AG04450 (cell line): ENCODE measurements around the gene BBLN. TPM values are rescaled to one million over a fixed set of nuclear protein-coding genes. Genes with fewer than 3 reads are reported as not detected.

Experiments
- CTCF ChIA-PET: fragments of 300-600, 350-600 bp; formaldehyde crosslinking; extraction: SDS; loops from one replicate; lab custom pipeline; 2022; ENCODE audit warnings: antibody characterized with exemption, inconsistent platforms; lab: Charles Lee
- POLR2A ChIA-PET: fragments of 350-600 bp; formaldehyde crosslinking; extraction: SDS; loops from one replicate; lab custom pipeline; 2021; ENCODE audit warnings: antibody characterized with exemption, inconsistent platforms; lab: Yijun Ruan, JAX
- DNase-seq: peaks from one replicate; pipeline ENCODE4 v3.0.0-alpha.2; 2011; ENCODE audit warnings: low read depth, low spot score
- H3K27ac ChIP-seq: one replicate; pipeline ENCODE4 v1.5.1; 2012; ENCODE audit warnings: low read depth, low read length, control low read depth
- H3K27me3 ChIP-seq: one replicate; pipeline ENCODE4 v1.6.0; 2012; ENCODE audit warnings: low read length; ENCODE audit not compliant: control insufficient read depth, insufficient read depth
- H3K4me3 ChIP-seq: 2 replicates; pipeline ENCODE4 v1.5.1; 2011; ENCODE audit warnings: mild to moderate bottlenecking, low read depth, low read length, control low read depth
- H3K9me3 ChIP-seq: 2 replicates; pipeline ENCODE4 v1.5.1; 2012; ENCODE audit warnings: low read length; ENCODE audit not compliant: control insufficient read depth, insufficient read depth
- CTCF ChIP-seq: IDR thresholded peaks from 2 replicates; pipeline ENCODE4 v1.5.1; 2011; ENCODE audit warnings: low read depth, low read length, control low read depth, inconsistent platforms
- polyA plus RNA-seq: library from polyadenylated mRNA; depleted of rRNA; stranded (reverse); fragments of >200 nt; gene quantifications from 2 replicates; pipeline ENCODE4 v1.2.3, GENCODE V29; 2011

Gene BBLN
- polyA plus RNA-seq, 1 experiment, result 48.1 TPM

DNA sequence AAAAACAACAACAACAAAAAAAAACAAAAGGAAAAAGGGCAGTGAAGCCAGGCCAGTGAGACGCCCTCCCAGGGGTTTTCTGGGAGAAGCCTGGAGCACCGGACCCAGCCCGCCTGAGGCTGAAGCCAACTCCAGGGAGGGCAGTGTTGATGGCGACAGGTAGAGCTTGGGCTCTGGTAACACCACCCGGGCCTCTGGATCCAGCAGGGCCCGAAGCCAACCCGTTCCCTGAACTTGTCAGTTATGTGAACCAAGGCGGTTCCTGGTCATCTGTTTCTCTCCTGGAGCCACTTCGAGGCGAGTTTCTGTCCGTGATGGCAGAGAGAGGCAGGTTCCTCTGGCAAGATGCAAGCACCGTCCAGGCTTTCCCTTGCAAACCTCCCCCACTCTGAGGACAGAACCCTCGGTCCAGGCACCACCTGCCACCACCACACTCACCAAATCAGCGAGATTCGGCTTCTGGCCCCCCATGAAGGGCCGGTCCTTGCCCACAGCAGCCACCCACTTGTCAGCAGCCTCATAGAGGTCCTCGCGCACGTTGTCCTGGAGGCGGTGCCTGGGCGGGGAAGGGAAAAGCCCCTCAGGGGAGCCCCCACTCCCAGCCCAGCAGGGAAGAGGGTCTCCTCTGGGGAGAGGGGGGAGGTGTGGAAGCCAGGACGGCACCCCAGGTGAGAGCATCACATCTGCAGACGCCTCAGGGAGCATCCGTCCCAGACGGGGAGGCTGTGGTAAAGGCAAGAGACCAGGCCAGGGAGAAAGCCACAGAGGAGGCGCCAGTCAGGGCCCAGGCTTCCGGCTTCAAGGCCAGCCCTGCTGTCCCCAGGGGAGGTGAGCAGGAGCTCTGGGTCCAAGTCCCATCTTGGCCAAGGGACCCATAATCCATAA lies 37.9 kb upstream of the BBLN start:
- DNase-seq, result no peak
- ChIA-PET CTCF (no interaction called here), POLR2A (no interaction called here)
- Histone ChIP-seq H3K27me3 (no peaks in the 10 kb centered on the region), H3K9me3 (no peaks in the 10 kb centered on the region), H3K27ac (no peak overlapping the region), H3K4me3 (no peak overlapping the region)
- no peak for TF ChIP-seq CTCF

GRCh38 chr9:128122809-128123175 lies 37.3 kb upstream of the BBLN start:
- ChIA-PET CTCF (no interaction called here), POLR2A (no interaction called here)
- TF ChIP-seq CTCF, result no peak
- Histone ChIP-seq H3K4me3 (no peak overlapping the region), H3K9me3 (no peaks in the 10 kb centered on the region; the same call in 1 of the 2 replicates), H3K27me3 (no peaks in the 10 kb centered on the region), H3K27ac (no peak overlapping the region)
- no peak for DNase-seq

- Histone ChIP-seq H3K9me3 (no peaks in the 10 kb centered on the region; the same call in 1 of the 2 replicates), H3K27me3 (no peaks in the 10 kb centered on the region), H3K27ac (no peak overlapping the region), H3K4me3 (no peak overlapping the region)
- ChIA-PET POLR2A (no interaction called here), CTCF (no interaction called here)
- no peak for TF ChIP-seq CTCF
- no peak for DNase-seq
Observed at GRCh38 chr9:128123451-128124080, 36.5 kb upstream of the BBLN start.

DNA sequence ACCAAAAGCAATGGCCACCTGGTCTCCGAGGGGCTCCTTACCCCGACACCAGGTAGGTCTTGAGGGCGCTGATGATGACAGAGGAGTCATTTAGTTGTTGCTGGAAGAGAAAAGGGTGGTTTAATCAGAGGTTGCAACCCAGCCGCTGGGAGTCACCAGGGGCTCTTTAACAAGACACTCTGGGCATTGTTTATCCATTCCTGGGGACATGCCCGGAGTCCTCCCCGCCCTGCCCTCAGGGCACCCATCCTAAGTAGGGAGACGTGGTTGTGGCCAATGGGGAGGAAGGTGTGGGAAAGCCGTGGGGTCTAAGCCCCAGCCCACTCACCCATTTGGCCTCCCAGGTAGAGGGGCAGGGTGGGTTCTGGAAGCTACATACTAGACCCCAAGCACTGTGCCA lies 35.6 kb upstream of the BBLN start:
- DNase-seq, result no peak
- no peak for TF ChIP-seq CTCF
- H3K9me3 ChIP-seq, result peaks cover 3% of the 10 kb centered on the region; the same call in 1 of the 2 replicates
- no peak overlapping the region for H3K27ac ChIP-seq
- H3K27me3 ChIP-seq, result no peaks in the 10 kb centered on the region
- H3K4me3 ChIP-seq, result no peak overlapping the region
- ChIA-PET CTCF (interaction anchor here (0.6 to 1.1 kb wide), 6 partner anchors 8 to 182 kb away, joined by 3 to 10 read pairs (median 4); no protein-coding TSS in a partner anchor), POLR2A (interaction anchor here (0.6 kb wide), 1 partner anchor 130 kb away, joined by 5 read pairs; no protein-coding TSS in a partner anchor)
